HG03460 (cell line): ENCODE measurements around the gene ECT2.
"Not testable (repeated sequence)": the region's sequence is repeated elsewhere in the genome, so short reads cannot be mapped to it uniquely, and the experiment has no call there.

Experiments
- ATAC-seq: cut with Tn5 transposase; IDR thresholded peaks from one replicate; pipeline ENCODE4 v1.9.1; 2021; ENCODE audit not compliant: unreplicated experiment

ECT2 gene, protein sequence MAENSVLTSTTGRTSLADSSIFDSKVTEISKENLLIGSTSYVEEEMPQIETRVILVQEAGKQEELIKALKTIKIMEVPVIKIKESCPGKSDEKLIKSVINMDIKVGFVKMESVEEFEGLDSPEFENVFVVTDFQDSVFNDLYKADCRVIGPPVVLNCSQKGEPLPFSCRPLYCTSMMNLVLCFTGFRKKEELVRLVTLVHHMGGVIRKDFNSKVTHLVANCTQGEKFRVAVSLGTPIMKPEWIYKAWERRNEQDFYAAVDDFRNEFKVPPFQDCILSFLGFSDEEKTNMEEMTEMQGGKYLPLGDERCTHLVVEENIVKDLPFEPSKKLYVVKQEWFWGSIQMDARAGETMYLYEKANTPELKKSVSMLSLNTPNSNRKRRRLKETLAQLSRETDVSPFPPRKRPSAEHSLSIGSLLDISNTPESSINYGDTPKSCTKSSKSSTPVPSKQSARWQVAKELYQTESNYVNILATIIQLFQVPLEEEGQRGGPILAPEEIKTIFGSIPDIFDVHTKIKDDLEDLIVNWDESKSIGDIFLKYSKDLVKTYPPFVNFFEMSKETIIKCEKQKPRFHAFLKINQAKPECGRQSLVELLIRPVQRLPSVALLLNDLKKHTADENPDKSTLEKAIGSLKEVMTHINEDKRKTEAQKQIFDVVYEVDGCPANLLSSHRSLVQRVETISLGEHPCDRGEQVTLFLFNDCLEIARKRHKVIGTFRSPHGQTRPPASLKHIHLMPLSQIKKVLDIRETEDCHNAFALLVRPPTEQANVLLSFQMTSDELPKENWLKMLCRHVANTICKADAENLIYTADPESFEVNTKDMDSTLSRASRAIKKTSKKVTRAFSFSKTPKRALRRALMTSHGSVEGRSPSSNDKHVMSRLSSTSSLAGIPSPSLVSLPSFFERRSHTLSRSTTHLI

DNA sequence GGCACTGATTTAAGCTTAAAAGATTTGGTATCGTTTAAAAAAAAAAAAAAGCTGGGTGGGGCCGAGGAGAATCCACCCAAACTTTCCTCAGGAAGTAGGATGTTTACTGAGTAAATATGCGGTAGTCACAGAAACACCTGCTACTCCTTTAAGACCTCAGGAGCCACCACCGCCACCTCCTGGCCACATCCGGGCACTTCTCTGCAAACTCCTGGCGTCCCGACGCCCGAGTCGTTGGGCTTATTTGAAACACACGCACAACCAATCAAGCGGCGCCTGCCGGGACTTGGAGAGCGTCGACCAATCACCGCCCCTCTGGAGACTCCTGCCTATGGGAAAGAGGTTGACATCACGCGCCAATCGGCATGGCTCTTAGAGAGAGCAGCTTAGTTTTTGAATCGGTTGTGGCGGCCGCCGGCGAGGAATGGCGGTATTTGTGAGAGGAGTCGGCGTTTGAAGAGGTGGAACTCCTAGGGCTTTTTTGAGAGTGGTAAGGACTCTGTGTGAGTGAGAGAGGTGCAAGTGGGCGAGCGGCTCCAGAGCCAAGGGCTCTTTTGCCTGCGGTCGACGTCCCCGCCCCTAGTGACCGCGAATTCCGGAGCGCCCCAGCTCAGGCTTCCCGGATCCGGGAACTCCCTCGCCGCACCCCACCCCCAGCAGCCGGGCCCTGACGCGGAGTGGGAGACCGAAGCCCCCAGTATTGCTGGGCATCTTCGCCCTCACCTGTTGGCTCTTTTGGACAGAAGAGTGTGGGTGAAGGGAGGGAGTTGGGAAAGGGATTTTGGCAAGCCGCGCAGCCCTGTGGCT is at the start of gene ECT2:
Gene ECT2 (plus strand): TSS at position 359 of the 807 bp plus-strand sequence. CDS start 3,805 bp downstream, outside the sequence.
- peak; percentile 95 for ATAC-seq

DNA sequence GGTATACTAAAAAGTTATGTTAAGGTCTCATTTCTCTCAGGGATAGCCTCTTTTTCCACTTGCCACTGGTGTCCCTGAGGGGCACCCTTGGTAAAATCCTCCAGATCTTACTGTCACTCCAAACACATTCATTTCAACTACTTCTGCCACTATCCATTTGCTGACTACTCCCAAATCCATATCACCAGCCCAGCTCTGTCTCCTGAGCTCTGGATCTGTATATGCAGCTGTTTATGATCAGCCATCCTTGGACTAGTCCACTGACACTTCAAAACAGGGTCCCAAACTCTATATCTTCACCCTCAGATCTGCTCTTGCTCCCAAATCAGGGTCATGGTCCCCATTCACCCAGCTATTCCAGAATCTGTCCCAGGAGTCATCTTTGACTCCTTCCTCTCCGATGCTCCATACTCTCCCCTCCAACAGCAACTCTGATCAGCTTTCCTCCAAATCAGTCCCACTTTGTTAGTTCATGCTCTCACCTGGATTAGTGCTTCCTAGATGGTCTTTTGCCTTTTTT is 49.5 kb upstream of the ECT2 start:
- ATAC-seq = no peak

DNA sequence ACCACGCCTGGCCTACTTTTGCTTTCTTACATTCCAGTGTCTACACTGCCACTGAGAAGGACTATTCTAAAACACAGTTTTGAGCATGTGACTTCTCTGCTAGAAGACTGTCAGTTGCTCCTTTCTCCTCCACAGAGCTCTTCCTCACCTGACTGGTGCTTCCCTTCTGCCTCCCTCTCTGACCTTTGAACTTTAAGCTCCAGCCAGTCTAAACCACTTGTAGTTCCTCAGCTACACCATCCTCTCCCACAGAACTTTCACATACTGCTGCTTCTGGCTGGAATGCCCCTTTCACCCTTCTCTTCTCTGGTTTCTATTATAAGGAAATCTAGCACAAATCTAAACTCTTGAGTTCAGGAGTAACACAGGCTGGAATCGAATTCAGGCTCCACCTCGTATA is 48.8 kb upstream of the ECT2 start:
- ATAC-seq = no peak

DNA sequence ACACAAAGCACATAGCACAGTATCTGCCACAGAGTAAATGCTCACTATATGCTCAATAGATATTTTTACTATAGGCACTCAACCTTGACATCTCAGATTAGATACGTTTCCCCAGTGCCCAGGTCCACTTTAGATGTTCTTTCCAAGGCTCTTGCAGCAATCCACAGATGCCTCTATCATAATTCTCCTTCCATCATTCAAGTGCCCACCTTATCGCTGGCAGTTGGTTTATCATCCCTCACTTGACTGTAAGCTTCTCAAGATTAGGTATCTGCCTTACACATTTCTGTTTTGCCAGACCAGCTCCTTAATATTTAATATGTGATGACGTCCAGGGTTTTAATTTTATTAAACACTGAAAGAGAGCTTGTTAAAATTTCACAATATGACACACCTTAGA is 48.3 kb upstream of the ECT2 start:
- no peak for ATAC-seq

DNA sequence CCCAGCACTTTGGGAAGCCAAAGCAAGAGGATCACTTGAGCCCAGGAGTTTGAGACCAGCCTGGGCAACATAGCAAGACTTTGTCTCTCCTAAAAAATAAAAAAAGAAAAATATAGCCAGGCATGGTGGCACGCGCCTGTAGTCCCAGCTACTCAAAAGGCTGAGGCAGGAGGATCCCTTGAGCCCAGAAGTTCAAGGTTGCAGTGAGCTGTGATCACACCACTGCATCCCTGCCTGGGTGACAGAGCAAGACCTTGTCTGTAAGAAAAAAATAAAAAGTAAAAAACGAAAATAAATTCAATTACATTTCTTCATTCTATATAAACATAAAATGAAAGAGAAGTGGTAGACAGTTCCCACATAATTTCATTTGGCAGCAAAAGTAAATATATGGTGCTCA is 47.8 kb upstream of the ECT2 start:
- ATAC-seq = not testable (repeated sequence)

DNA sequence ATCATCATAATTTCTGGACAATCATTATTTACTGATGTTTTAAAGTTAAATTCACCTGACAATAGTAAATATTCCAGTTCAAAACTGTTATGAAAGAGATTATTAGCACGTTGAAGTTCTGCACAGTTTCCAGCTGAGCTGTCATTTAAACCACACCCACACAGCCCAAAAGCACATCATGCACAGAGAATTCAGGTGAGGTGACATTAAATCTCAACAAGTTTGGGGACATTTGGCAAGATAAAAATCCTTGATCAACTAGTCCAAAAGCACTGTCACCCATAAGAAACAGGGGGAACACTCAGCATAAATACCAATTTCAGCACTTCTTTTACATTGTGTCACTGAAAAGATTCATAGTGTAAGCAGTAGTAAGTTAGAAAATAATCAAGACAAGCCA is 46.5 kb upstream of the ECT2 start:
- no peak for ATAC-seq

DNA sequence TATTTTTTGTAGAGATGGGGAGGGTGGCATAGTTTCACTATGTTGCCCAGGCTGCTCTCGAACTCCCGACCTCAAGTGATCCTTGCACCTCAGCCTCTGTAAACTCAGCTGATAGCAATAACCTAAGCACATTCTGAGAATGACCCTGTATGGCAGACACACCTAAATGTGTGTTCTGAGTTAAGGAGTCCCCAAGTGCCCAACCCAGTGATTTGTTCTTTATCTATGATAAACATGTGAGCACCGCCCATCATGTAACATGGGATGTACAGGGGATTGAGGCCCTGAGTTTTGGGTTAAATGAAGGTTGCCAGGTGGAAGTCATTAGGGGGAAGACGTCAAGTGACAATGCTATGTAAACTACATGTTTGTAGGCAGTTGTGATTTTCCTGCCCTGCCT is 45.4 kb upstream of the ECT2 start:
- no peak for ATAC-seq

DNA sequence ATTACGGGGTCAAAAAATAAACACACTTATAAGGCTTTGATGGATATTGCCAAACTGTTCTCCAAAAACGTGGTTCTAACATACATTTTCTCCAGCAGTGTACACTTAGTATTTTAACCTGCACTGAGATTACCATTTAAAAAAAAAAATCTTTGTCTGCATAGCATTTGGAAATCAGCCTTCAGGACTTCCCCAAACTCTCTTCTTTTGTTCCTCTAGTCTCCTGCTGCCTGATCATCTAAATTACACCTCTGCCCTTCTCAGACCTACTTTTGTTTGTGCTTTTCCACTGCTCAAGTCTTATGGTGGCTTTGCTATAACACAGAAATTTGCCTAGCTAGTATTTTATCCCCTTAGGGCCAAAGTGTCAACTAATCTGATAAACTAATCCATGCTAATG is 43.5 kb upstream of the ECT2 start:
- ATAC-seq = no peak

DNA sequence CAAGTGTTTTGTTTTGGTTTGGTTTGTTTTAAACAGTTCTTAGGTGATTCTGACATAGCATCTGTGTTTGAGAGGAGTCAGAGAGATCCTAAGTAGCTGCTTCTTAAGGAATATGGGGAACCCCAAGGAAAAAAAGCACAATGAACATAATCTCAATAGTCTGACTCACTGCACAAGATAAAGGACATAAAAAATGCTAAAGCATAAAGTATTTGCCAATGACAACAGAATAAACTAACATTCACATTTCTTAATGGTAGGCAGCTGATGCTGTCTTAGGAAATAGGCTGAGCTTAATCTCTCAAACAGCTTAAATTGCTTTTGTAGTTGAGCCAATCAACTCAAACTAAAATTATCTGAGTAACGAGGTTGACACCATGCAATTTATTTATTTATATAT is 42.6 kb upstream of the ECT2 start:
- no peak for ATAC-seq

DNA sequence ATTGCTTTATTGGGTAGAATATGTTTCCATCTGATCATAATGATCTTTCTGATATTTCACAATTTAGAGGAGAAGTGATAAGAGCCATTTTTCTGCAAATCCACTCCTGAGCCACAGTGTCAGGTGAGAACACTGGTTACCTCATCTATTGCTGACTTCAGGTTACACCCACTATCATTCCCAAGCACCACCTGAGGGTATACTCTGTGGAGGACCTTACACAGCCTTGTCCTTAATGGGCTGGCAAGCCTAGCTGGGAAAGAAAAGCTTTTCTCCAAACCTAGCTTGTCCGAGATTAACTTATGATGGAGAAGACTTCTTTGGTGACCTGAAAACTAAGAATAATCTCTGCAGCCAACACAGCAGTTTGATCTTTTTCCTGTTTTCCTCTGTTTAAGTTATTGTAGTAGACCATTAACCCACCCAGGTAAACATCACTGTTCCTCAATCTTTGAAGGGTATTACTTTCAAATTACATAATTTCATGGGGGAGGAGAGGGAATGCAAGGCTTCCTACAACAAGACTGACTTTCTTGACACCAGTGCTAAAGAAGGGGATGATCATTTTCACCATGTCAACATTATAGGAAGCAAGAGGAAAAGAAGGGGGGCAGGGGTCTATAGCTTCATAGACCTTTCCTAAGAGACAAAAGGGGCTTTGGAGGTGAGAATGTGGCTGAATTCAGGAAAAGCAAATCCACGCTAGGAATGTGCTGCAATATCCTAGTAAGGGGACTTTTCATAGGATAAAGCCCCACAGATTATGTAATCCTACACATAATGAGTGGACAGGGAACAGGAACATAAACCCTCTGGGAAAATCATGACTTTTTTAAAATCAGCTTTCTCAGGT is 41.4 kb upstream of the ECT2 start:
- no peak for ATAC-seq

DNA sequence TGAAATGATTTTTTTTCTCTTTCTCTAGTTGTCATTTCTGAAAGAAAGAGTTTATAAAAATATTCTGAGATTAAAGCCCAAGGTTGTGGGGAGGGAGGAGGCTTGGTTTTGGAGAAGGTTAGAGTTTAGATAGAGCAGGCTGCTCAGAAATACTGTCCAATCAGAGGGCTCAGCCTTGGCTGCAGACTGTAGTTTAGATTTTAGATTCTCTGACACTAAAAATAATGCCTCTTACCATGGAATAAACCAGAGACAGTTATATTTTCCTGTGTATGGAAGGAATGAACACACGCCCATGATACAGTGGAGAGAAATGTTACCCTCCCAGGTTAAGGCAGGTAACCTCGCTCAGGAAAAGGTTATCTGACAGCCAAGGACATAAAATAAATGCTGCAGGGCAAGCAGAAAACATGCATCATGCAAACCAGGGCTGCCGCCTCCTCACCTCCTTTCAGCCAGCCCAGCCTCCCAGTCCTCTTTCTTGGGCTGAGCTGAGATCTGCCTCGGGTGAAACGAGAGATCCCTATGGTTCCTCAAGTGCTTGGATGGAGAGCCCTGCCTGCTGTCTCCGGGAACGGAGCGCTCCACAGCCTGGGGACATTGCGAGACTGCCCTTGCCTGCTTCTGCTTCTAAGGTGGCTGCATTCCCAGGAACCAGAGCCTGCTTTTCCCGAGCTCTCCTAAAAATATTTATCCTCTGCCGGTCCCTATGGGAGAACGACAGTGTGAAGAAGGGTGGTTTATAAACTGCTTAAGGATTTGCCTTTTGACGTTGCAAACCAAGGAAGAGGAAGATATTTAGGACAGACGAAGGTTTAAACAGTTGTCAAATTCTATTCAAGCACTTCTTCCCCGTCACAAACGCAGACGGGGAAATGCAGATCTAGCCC is 40.5 kb upstream of the ECT2 start:
- ATAC-seq = no peak

DNA sequence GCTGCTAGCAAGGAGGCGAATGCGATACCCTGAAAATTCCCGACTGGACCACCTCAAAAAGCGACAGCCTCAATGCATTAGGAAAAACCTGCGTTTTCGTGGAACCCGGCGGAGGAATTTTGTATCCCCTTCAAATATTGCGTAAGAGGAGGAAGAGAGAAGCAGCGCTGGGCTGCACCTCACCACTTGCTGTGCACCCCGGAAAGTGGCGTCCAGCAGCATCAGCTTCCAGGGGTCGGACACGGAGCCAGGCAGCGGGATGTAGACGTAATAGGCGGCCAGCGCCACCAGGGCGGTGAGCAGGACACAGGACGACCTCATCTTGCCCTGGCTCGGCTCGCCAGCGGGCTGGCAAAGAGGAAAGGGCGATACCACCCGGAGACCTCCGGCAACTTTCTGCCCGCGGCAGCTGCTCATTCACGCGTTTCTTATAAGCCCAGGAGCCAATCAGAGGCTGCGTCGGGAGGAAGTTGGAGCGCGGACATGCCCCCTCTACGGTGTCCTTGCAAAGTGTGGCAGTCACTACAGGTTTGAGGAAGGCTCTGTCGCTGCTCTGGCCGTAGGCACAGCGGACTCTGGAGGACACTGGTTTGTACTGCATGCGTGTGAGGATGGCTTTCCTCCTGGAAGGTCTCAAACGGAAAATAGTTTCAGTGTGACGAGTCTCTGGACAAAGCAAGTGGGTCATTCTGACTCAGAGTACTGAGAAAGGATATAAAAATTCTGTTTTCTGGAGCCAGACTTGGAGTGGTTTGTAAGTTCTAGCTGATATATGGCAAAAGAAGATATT is 39.7 kb upstream of the ECT2 start, which contains the start of gene NCEH1:
Gene NCEH1 (minus strand): TSS at position 404 of the 790 bp plus-strand sequence. CDS start 83 bp downstream, at position 321.
- peak; percentile 100 for ATAC-seq

DNA sequence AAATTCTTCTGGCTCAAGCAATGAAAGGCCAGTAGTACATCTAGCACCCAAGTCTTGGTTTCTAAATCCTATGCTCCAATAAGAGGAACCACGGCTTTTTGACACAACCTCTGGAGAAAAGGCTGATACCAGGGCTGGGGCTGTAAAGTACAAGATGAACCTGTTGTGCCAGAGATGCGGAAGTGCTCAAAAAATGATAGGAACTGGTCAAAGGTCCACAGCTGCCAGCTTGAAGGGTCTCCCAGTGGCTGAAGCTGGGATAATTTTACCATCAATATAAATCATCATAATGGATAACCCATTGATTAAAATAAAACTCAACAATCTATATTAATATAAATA is 39.1 kb upstream of the ECT2 start:
- ATAC-seq = no peak

DNA sequence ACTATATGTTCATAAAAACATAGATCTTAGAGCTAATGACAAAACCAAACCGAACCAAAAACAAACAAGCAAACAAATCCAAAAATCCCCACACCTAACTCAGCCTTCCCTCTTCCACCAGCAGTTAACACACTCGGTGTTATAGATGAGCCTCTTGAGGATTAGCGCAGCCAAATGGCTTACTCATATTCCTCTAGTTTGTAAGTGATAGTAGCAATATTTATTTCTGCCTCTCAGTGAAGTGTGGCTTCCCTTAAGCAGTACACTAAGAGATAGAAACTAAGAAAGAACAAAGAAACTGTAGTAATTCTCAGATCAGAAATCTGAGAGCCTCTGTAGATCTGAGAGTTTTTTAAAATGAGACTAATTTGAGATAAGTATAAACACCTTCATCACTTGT is 37.2 kb upstream of the ECT2 start:
- ATAC-seq = no peak

DNA sequence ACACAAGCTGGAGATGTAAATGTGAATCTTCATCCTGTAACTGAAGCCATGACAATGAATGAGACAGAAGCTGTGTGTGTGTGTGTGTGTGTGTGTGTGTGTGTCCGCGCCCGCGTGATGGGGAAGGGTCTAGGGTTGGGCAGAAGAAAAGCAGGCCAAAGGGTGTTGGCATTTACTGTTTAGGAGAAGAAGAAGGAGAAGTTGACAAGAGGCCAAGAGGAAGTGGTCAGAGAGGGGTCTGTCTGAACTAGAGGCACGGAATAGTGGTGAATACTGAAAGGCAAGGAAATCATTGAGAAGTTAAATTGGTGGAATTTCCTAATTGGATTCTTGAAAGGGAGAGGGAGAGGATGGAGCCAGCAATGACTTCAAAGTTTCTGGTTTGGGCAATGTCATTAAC is 34.0 kb upstream of the ECT2 start:
- no peak for ATAC-seq

DNA sequence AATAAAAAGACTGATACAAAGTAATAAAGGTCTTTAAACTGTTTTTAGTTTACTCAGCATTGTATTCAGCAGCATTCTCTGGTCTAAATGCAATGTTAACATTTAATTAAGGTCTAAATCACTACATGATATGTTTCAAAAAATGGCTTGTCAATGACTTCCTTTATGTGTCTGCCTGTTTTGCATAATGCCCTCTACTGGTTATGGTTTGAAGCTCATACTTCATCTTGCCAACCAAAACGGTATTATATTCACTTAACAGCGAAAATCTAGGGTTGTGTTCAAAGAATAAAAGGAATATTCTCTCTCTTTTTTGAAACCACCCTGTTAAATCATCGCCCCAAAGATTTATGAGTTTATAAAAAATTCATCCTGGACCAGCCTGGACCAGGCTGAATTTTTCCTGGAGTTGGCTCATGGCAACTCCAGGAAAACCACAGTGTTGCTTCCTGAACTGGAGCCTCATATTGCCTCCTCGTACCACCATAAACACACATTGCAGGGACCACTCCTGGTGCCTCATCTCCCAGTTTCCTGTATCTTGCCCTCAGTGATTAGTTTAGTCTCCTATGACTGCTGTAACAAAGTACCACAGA is 32.9 kb upstream of the ECT2 start:
- ATAC-seq = no peak

DNA sequence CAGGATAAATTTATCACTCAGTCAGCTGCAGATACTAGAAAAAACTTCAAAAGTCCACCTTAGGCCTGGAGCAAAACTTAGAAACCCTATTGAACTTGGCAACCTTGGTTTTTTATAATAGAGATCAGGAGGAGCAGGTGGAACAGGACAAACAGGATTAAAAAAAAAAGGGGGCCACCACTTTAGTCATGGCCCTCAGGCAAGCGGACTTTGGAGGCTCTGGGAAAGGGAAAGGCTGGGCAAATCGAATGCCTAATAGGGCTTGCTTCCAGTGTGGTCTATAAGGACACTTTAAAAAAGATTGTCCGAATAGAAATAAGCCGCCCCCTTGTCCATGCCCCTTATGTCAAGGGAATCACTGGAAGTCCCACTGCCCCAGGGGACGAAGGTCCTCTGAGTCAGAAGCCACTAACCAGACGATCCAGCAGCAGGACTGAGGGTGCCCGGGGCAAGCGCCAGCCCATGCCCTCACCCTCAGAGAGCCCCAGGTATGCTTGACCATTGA is 27.9 kb upstream of the ECT2 start:
- not testable (repeated sequence) for ATAC-seq

DNA sequence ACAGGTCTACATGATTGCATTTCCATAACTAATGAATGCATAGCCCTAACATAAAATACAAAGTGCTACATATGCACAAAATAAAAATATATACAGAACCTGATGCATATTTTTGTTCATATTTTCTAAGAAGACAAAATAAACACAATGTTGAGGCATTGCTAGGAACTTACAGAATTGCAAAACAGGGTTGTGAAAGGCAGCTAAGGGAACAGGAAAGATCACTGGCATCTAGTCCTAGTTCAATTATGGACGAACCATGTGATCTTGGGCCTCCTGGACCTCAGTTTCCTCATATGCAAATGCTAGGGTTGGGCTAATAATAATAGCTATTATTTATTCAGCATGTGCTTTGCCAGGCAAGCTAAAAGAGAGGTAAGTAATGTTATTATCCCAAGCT is 24.1 kb upstream of the ECT2 start:
- ATAC-seq = no peak
